ENCODE measurements around the gene C11orf16. TPM values are rescaled to one million over a fixed set of nuclear protein-coding genes. Genes with fewer than 3 reads are reported as not detected.
"Not testable (repeated sequence)": the region's sequence is repeated elsewhere in the genome, so short reads cannot be mapped to it uniquely, and the experiment has no call there.

Gene C11orf16, protein sequence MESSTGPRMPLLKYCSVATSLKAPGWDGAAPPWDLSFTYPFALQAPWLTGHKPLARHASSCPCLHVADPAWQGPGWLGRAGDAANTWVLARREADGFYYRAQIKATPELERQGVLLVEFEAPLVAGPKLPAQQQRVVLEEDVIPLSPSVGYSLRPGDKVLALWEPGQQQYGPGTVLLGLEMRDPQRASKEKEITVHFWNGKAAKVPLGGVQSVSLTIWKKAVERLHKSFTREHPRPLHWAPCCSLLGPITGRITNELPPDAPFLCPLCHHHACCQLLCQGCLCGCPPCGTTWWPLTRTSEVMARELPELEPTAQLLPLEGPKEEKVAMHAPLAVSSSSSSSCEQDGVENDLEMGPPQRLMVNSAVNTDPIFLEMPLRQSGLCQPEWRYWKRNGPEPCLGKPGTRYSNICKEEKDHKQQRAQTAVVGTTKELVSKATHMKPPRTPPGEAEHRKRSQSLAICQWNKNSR
- total RNA-seq (ENCODE audit: unreplicated experiment): not detected
- long read RNA-seq: 0 reads

DNA sequence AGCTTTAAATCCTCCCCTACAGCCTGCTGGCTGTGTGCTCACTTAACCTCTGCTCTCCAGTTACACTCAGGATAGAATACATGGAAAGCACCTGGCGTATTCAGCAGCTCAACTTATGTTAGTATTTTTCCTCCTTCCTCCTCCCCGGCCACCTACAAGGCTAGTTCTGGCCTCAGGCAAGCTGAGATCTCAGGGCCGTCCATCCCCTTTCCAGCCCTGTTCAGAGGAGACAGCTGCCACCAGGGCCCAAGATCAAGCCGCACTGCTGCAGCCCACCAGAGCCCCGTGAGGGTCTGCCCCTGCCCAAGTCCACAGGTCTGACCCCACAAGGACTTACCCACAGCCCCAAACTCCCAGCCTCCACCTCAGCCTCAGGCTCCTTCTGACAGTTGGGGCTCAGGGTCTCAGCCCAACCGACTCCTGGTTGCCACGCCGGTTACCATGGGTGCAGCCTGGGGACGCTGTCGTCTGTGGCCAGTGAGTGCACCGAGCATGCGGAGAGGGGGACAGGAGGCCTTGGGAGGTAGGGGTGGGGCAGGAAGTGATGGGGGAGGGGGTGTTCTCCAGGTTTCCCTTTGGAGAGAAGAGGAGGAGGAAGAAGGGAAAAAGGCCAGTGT, at the start of gene C11orf16:
Gene C11orf16 (minus strand): TSS at position 384 of the 617 bp plus-strand sequence. CDS start 639 bp downstream, outside the sequence.
- Mint-ChIP-seq H3K36me3 (ENCODE audit: low read depth, unreplicated experiment) (no peaks in the 10 kb centered on the region), H3K27ac (ENCODE audit: unreplicated experiment) (no peak within 1 kb of the TSS), H3K9me3 (ENCODE audit: unreplicated experiment) (no peaks in the 10 kb centered on the region), H3K27me3 (ENCODE audit: unreplicated experiment) (peaks cover 1% of the 10 kb centered on the region), H3K4me3 (ENCODE audit: unreplicated experiment) (no peak within 1 kb of the TSS), H3K4me1 (ENCODE audit: unreplicated experiment) (peaks cover 10% of the 10 kb centered on the region)
- DNase-seq (ENCODE audit: low spot score): no peak
- TF ChIP-seq, protein P1, sequence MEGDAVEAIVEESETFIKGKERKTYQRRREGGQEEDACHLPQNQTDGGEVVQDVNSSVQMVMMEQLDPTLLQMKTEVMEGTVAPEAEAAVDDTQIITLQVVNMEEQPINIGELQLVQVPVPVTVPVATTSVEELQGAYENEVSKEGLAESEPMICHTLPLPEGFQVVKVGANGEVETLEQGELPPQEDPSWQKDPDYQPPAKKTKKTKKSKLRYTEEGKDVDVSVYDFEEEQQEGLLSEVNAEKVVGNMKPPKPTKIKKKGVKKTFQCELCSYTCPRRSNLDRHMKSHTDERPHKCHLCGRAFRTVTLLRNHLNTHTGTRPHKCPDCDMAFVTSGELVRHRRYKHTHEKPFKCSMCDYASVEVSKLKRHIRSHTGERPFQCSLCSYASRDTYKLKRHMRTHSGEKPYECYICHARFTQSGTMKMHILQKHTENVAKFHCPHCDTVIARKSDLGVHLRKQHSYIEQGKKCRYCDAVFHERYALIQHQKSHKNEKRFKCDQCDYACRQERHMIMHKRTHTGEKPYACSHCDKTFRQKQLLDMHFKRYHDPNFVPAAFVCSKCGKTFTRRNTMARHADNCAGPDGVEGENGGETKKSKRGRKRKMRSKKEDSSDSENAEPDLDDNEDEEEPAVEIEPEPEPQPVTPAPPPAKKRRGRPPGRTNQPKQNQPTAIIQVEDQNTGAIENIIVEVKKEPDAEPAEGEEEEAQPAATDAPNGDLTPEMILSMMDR (IDR thresholded peaks at IDR 0.05; ENCODE audit: unreplicated experiment): no peak

DNA sequence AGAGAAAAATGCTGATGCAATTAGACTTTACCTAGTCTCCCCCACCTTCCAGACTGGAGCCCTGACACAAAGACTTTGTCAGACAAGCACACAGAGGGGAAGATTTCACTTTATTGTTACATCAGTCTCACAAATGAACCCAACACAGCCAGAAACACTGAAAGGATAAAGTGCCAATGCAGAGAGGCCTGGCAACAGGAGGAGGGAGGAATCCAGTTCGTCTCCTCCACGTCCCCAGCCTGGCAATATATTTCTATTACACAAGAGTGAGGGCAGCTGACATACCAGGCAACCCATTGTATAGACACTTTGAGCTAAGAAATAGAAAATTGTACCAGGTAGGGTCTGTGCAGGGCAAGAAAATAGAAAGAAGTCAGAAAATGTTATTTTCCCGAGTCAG, 47.7 kb upstream of the C11orf16 start:
- DNase-seq (ENCODE audit: low spot score): no peak
- no peaks in the 10 kb centered on the region for H3K4me1 Mint-ChIP-seq (ENCODE audit: unreplicated experiment)
- no peak overlapping the region for H3K27ac Mint-ChIP-seq (ENCODE audit: unreplicated experiment)
- H3K27me3 Mint-ChIP-seq (ENCODE audit: unreplicated experiment): peaks cover 3% of the 10 kb centered on the region
- peaks cover 4% of the 10 kb centered on the region for H3K36me3 Mint-ChIP-seq (ENCODE audit: low read depth, unreplicated experiment)
- no peaks in the 10 kb centered on the region for H3K9me3 Mint-ChIP-seq (ENCODE audit: unreplicated experiment)
- TF ChIP-seq, protein P1 (IDR thresholded peaks at IDR 0.05; ENCODE audit: unreplicated experiment): no peak
- H3K4me3 Mint-ChIP-seq (ENCODE audit: unreplicated experiment): no peak overlapping the region

DNA sequence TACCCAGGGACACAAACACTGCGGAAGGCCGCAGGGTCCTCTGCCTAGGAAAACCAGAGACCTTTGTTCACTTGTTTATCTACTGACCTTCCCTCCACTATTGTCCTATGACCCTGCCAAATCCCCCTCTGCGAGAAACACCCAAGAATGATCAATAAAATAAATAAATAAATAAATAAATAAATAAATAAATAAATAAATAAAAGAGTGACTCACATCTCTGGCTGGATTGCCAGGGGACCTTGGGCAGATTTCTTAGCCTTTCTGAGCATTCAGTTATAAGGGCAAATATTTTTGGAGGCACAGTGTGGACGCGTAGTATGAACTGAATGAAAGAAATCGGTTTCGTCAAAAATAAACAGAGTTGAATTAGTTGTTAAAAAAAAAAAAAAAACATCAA, 46.6 kb upstream of the C11orf16 start:
- not testable (repeated sequence) for H3K4me3 Mint-ChIP-seq (ENCODE audit: unreplicated experiment); H3K27me3 Mint-ChIP-seq (ENCODE audit: unreplicated experiment); H3K36me3 Mint-ChIP-seq (ENCODE audit: low read depth, unreplicated experiment); H3K27ac Mint-ChIP-seq (ENCODE audit: unreplicated experiment); DNase-seq (ENCODE audit: low spot score); H3K9me3 Mint-ChIP-seq (ENCODE audit: unreplicated experiment); H3K4me1 Mint-ChIP-seq (ENCODE audit: unreplicated experiment)

DNA sequence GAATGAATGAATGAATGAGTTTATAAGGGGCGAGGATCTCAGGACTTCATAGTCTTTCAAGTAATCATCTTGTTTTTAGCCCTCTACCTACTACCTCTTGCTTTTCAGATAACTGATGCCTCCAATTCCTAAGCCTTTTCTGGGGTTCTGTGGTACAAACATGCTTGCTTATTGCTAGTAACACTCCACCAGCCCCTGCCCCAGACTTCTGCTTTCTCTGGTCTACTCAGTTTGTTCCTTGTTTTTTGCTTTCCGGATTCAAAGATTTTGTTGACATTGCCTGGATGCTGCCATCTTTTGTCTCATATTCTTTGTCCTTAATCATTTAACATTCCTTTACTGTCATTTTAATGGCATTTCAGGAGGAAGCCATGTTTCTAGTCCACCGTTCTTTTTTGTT, 40.4 kb upstream of the C11orf16 start:
- no peaks in the 10 kb centered on the region for H3K9me3 Mint-ChIP-seq (ENCODE audit: unreplicated experiment)

DNA sequence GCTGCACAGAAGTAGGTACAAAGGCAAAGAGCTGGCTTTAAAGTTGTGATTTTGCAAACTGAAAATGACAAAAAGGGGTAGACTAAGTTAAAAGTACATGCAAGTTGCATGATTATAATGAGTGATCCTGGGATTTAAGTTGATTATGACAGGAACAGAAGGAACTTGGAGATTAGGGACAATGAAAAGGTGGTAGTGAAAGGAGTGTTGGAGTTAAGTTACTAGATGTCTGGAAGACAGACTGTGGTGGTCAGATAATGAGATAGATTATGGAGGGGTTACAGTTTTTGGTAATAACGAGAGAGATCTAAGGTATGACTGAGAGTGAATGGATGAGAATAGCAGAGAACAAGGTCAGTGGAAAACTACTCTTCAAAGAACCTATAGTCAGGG, 39.2 kb upstream of the C11orf16 start:
- Mint-ChIP-seq H3K27me3 (ENCODE audit: unreplicated experiment) (no peaks in the 10 kb centered on the region), H3K9me3 (ENCODE audit: unreplicated experiment) (no peaks in the 10 kb centered on the region), H3K36me3 (ENCODE audit: low read depth, unreplicated experiment) (peaks cover 2% of the 10 kb centered on the region), H3K4me3 (ENCODE audit: unreplicated experiment) (no peak overlapping the region), H3K4me1 (ENCODE audit: unreplicated experiment) (no peaks in the 10 kb centered on the region), H3K27ac (ENCODE audit: unreplicated experiment) (no peak overlapping the region)
- no peak for DNase-seq (ENCODE audit: low spot score)
- TF ChIP-seq, protein P1 (IDR thresholded peaks at IDR 0.05; ENCODE audit: unreplicated experiment): no peak

More for the DNA sequence above, 40.4 kb upstream of the C11orf16 start:
- Mint-ChIP-seq H3K4me1 (ENCODE audit: unreplicated experiment) (no peaks in the 10 kb centered on the region), H3K4me3 (ENCODE audit: unreplicated experiment) (no peak overlapping the region), H3K27me3 (ENCODE audit: unreplicated experiment) (no peaks in the 10 kb centered on the region), H3K36me3 (ENCODE audit: low read depth, unreplicated experiment) (peaks cover 4% of the 10 kb centered on the region), H3K27ac (ENCODE audit: unreplicated experiment) (no peak overlapping the region)
- TF ChIP-seq, protein P1 (IDR thresholded peaks at IDR 0.05; ENCODE audit: unreplicated experiment): no peak
- no peak for DNase-seq (ENCODE audit: low spot score)
